Measurements from ENCODE around the gene AFG3L2.

DNA sequence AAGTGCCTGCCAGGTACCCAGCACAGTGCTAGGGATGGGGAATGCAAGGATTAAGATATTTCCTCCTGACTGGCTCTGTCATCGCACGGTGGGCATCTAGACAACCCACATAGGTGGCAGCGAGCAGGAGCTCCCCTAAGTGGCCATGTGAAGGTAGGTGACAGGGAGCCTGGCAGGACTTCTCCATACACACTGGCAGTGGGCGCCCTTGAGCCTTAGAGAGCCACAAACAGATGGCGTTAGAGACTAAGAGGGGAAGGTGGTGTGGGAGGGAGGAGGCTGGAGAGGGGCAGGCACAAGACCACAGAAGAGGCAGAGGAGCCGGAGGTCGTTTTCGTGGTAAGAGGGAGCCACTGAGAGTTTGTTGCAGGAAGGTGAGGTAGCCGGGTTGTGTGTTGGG is 45.9 kb upstream of the AFG3L2 start:
- TF ChIP-seq, protein P1, sequence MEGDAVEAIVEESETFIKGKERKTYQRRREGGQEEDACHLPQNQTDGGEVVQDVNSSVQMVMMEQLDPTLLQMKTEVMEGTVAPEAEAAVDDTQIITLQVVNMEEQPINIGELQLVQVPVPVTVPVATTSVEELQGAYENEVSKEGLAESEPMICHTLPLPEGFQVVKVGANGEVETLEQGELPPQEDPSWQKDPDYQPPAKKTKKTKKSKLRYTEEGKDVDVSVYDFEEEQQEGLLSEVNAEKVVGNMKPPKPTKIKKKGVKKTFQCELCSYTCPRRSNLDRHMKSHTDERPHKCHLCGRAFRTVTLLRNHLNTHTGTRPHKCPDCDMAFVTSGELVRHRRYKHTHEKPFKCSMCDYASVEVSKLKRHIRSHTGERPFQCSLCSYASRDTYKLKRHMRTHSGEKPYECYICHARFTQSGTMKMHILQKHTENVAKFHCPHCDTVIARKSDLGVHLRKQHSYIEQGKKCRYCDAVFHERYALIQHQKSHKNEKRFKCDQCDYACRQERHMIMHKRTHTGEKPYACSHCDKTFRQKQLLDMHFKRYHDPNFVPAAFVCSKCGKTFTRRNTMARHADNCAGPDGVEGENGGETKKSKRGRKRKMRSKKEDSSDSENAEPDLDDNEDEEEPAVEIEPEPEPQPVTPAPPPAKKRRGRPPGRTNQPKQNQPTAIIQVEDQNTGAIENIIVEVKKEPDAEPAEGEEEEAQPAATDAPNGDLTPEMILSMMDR (IDR thresholded peaks at IDR 0.05): no peak
- TF ChIP-seq POLR2A (IDR thresholded peaks at IDR 0.05) (no peak), EP300 (IDR thresholded peaks at IDR 0.05) (no peak)
